Endothelial cell of umbilical vein (primary cell): Measurements from ENCODE around the gene HTRA3.

Experiments
- CTCF ChIP-seq, 2 donors: IDR thresholded peaks; 1 replicate in 1 of 2; 2 replicates in 1 of 2; pipeline ENCODE4 v1.5.1; 2011; ENCODE audit warnings: low read length in 2 of 2, mild to moderate bottlenecking in 2 of 2, moderate library complexity in 2 of 2, control low read depth in 1 of 2, inconsistent platforms in 1 of 2, low read depth in 1 of 2; ENCODE audit not compliant: insufficient read depth in 1 of 2; ENCODE audit errors: extremely low read depth in 1 of 2
- JUN ChIP-seq: IDR thresholded peaks from 2 replicates; pipeline ENCODE4 v1.6.1; 2011; ENCODE audit warnings: borderline replicate concordance, low read depth; ENCODE audit not compliant: insufficient read length, insufficient read depth
- MYC ChIP-seq: IDR thresholded peaks from one replicate; pipeline ENCODE4 v1.6.1; 2011; ENCODE audit warnings: mild to moderate bottlenecking, low read depth, low read length
- POLR2A ChIP-seq: IDR thresholded peaks from 2 replicates; pipeline ENCODE4 v1.6.1; 2012; ENCODE audit warnings: low read depth, mild to moderate bottlenecking, control low read depth, low read length
- POLR2AphosphoS5 ChIP-seq: IDR thresholded peaks from 2 replicates; pipeline ENCODE4 v1.6.1; 2012; ENCODE audit warnings: low read depth, mild to moderate bottlenecking, control low read depth, low read length, moderate library complexity; ENCODE audit not compliant: insufficient read depth

- TF ChIP-seq CTCF (IDR thresholded peaks at IDR 0.05; ENCODE audit: extremely low read depth in 1 of 2, insufficient read depth in 1 of 2, low read depth in 1 of 2, low read length in 2 of 2) (no peak), POLR2A (no peak), MYC (no peak), POLR2AphosphoS5 (no peak), JUN (no peak)
Measured at GRCh38 chr4:8235686-8236085, 33.9 kb upstream of the HTRA3 start.
